HG03066 (cell line): ENCODE data around the gene ASIP.

ENCODE experiments used
- ATAC-seq: cut with Tn5 transposase; IDR thresholded peaks from one replicate; pipeline ENCODE4 v1.9.1; 2021; ENCODE audit warnings: low read depth; ENCODE audit not compliant: unreplicated experiment

The ASIP gene

GRCh38 chr20:34309691-34310090 lies 68.5 kb downstream of the ASIP start:
- no peak for ATAC-seq

GRCh38 chr20:34310481-34311117 lies 69.4 kb downstream of the ASIP start:
- ATAC-seq = no peak

GRCh38 chr20:34311118-34312023 lies 70.1 kb downstream of the ASIP start:
- ATAC-seq = no peak

- ATAC-seq = no peak
Observed at GRCh38 chr20:34312024-34312460, 70.8 kb downstream of the ASIP start.

GRCh38 chr20:34312544-34313217 lies 71.5 kb downstream of the ASIP start:
- ATAC-seq = peak; percentile 78

- ATAC-seq = no peak
Observed at GRCh38 chr20:34315236-34315635, 74.0 kb downstream of the ASIP start.

GRCh38 chr20:34316196-34316814 lies 75.1 kb downstream of the ASIP start:
- no peak for ATAC-seq
